H9 (cell line): ENCODE data around the gene TDP1. TPM values are rescaled to one million over a fixed set of nuclear protein-coding genes. Genes with fewer than 3 reads are reported as not detected.

Source experiments
- DNase-seq: peaks from one replicate; pipeline ENCODE4 v3.0.0-alpha.2; 2017
- H2AFZ ChIP-seq: one replicate; pipeline ENCODE4 v1.6.1; 2013; ENCODE audit warnings: mild to moderate bottlenecking, low read length, control low read depth, moderate library complexity
- H2AK5ac ChIP-seq: 2 replicates; pipeline ENCODE4 v1.6.1; 2013; ENCODE audit warnings: low read length, control low read depth, mixed read lengths; ENCODE audit not compliant: insufficient read length
- H2BK120ac ChIP-seq: one replicate; pipeline ENCODE4 v1.6.1; 2013; ENCODE audit warnings: low read depth, mild to moderate bottlenecking, low read length, control low read depth, inconsistent platforms; ENCODE audit not compliant: poor library complexity, severe bottlenecking
- H2BK12ac ChIP-seq: 2 replicates; pipeline ENCODE4 v1.6.1; 2013; ENCODE audit warnings: low read length, control low read depth, mixed read lengths, low read depth; ENCODE audit not compliant: insufficient read length
- H2BK15ac ChIP-seq: 2 replicates; pipeline ENCODE4 v1.6.1; 2013; ENCODE audit warnings: low read depth, low read length, control low read depth
- H2BK20ac ChIP-seq: one replicate; pipeline ENCODE4 v1.6.1; 2013; ENCODE audit warnings: low read depth, mild to moderate bottlenecking, low read length, control low read depth, inconsistent platforms; ENCODE audit not compliant: poor library complexity, severe bottlenecking
- H2BK5ac ChIP-seq: 2 replicates; pipeline ENCODE4 v1.6.1; 2013; ENCODE audit warnings: low read length, control low read depth, mixed read lengths; ENCODE audit not compliant: insufficient read length
- H3K14ac ChIP-seq: 2 replicates; pipeline ENCODE4 v1.6.1; 2013; ENCODE audit warnings: low read length, control low read depth; ENCODE audit not compliant: insufficient read depth
- H3K18ac ChIP-seq: 2 replicates; pipeline ENCODE4 v1.6.1; 2013; ENCODE audit warnings: low read depth, mild to moderate bottlenecking, mixed read lengths, low read length, control low read depth; ENCODE audit not compliant: insufficient read length
- H3K23ac ChIP-seq: 2 replicates; pipeline ENCODE4 v1.6.1; 2013; ENCODE audit warnings: low read length, control low read depth, mixed read lengths, low read depth; ENCODE audit not compliant: insufficient read length
- H3K23me2 ChIP-seq: 2 replicates; pipeline ENCODE4 v1.6.1; 2013; ENCODE audit warnings: low read depth, mild to moderate bottlenecking, mixed read lengths, low read length, control low read depth; ENCODE audit not compliant: insufficient read length, poor library complexity, severe bottlenecking
- H3K27ac ChIP-seq: 2 replicates; pipeline ENCODE4 v1.5.1; 2013; ENCODE audit warnings: low read length, control low read depth, mixed read lengths, low read depth; ENCODE audit not compliant: insufficient read length
- H3K27me3 ChIP-seq: 2 replicates; pipeline ENCODE4 v1.6.1; 2013; ENCODE audit warnings: low read length, control low read depth, inconsistent platforms; ENCODE audit not compliant: insufficient read depth
- H3K4ac ChIP-seq: 2 replicates; pipeline ENCODE4 v1.6.1; 2013; ENCODE audit warnings: low read depth, mild to moderate bottlenecking, control low read depth, inconsistent platforms, low read length, moderate library complexity
- H3K4me1 ChIP-seq: 2 replicates; pipeline ENCODE4 v1.6.1; 2013; ENCODE audit warnings: low read length, control low read depth, inconsistent platforms; ENCODE audit not compliant: insufficient read depth
- H3K4me2 ChIP-seq: 2 replicates; pipeline ENCODE4 v1.6.1; 2013; ENCODE audit warnings: low read length, control low read depth, mixed read lengths; ENCODE audit not compliant: insufficient read length, insufficient read depth
- H3K56ac ChIP-seq: 2 replicates; pipeline ENCODE4 v1.6.1; 2013; ENCODE audit warnings: low read depth, mild to moderate bottlenecking, mixed read lengths, low read length, control low read depth; ENCODE audit not compliant: insufficient read length
- H3K79me1 ChIP-seq: 2 replicates; pipeline ENCODE4 v1.6.1; 2013; ENCODE audit warnings: low read depth, mild to moderate bottlenecking, moderate library complexity, low read length, control low read depth, inconsistent platforms; ENCODE audit not compliant: insufficient read depth, poor library complexity, severe bottlenecking
- H3K79me2 ChIP-seq: 2 replicates; pipeline ENCODE4 v1.6.1; 2013; ENCODE audit warnings: low read length, control low read depth, inconsistent platforms; ENCODE audit not compliant: insufficient read depth
- H3K9ac ChIP-seq: 2 replicates; pipeline ENCODE4 v1.6.1; 2013; ENCODE audit warnings: low read length, control low read depth, mixed read lengths; ENCODE audit not compliant: insufficient read length; ENCODE audit errors: extremely low read depth
- H3K9me3 ChIP-seq: one replicate; pipeline ENCODE4 v1.6.1; 2013; ENCODE audit warnings: low read depth, low read length, inconsistent platforms; ENCODE audit not compliant: control insufficient read depth
- H3T11ph ChIP-seq: one replicate; pipeline ENCODE4 v1.6.1; 2013; ENCODE audit warnings: mild to moderate bottlenecking, low read length, control low read depth, inconsistent platforms
- H4K20me1 ChIP-seq: one replicate; pipeline ENCODE4 v1.6.1; 2013; ENCODE audit not compliant: control insufficient read depth, insufficient read length, insufficient read depth
- H4K5ac ChIP-seq: 2 replicates; pipeline ENCODE4 v1.6.1; 2013; ENCODE audit warnings: low read depth, mild to moderate bottlenecking, mixed read lengths, low read length, control low read depth; ENCODE audit not compliant: insufficient read length
- H4K8ac ChIP-seq: replicated peaks from 2 replicates; pipeline ENCODE4 v1.6.1; 2013; ENCODE audit warnings: low read length, control low read depth, mixed read lengths, low read depth; ENCODE audit not compliant: insufficient read length
- H4K91ac ChIP-seq: 2 replicates; pipeline ENCODE4 v1.6.1; 2013; ENCODE audit warnings: low read depth, mild to moderate bottlenecking, moderate library complexity, mixed read lengths, low read length, control low read depth; ENCODE audit not compliant: insufficient read length
- H3K27ac Mint-ChIP-seq, 3 experiments: 2 replicates in 2 of 3; 3 replicates in 1 of 3; pipeline ENCODE4 v1.8.0; 2020 to 2021; ENCODE audit warnings: mixed read lengths in 3 of 3, mild to moderate bottlenecking in 1 of 3, moderate library complexity in 1 of 3
- H3K27me3 Mint-ChIP-seq: 2 replicates; pipeline ENCODE4 v1.8.0; 2021; ENCODE audit warnings: low read depth, mild to moderate bottlenecking, moderate library complexity, mixed read lengths
- H3K36me3 Mint-ChIP-seq, 3 experiments: 2 replicates in 2 of 3; 3 replicates in 1 of 3; pipeline ENCODE4 v1.8.0; 2020 to 2021; ENCODE audit warnings: low read depth in 3 of 3, mixed read lengths in 3 of 3; ENCODE audit not compliant: insufficient read depth in 1 of 3
- H3K4me1 Mint-ChIP-seq, 2 experiments: 2 replicates each; pipeline ENCODE4 v1.8.0; 2020; ENCODE audit warnings: mixed read lengths in 2 of 2
- H3K4me3 Mint-ChIP-seq, 2 experiments: 2 replicates in 1 of 2; 3 replicates in 1 of 2; pipeline ENCODE4 v1.8.0; 2020 to 2021; ENCODE audit warnings: mild to moderate bottlenecking in 2 of 2, mixed read lengths in 2 of 2, moderate library complexity in 1 of 2
- H3K9me3 Mint-ChIP-seq, 2 experiments: 2 replicates in 1 of 2; 3 replicates in 1 of 2; pipeline ENCODE4 v1.8.0; 2020; ENCODE audit warnings: mild to moderate bottlenecking in 2 of 2, mixed read lengths in 2 of 2, moderate library complexity in 1 of 2
- WGBS: extraction: QIAGEN DNeasy Blood & Tissue Kit; methylation state at CpG from one replicate; pipeline ENCODE4 v1.1.7; 2013; ENCODE audit warnings: missing lambda C conversion rate, low lambda C conversion rate, mixed read lengths; ENCODE audit not compliant: insufficient read length; ENCODE audit errors: extremely low coverage; 5-methylcytosine and 5-hydroxymethylcytosine counted together
- total RNA-seq: library from RNA; stranded (reverse); gene quantifications from 2 replicates; pipeline ENCODE4 v1.2.1, GENCODE V29; 2021
- TF ChIP-seq, protein P1 (sequence below): fragments of 200-600 bp; sonication (generic); conservative IDR thresholded peaks from 3 replicates; pipeline ENCODE4 v1.8.0; 2021; ENCODE audit warnings: antibody characterized with exemption, mild to moderate bottlenecking

TDP1 gene
- total RNA-seq, 1 experiment from 2014 or later = 53.4 TPM

DNA sequence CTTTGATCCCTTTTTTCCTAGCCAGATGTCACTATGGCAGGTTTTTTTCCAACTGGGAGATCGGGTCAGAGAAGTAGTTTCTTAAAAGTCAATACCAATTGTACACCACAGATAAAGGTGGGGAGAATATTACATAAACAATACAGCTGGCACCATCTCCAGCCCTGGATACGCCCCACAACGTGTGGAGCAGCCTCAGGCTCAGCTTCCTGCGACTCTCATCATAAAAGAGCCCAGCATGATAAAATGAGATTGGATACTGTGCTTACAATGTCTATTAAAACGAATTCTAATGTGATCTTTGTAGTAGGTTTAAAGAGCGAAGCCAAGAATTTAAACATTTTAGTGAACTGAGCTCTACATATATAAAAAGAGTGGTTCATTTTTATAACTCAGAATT lies 22.7 kb upstream of the TDP1 start:
- Histone ChIP-seq H3K27me3 (no peaks in the 10 kb centered on the region), H2AK5ac (no peak overlapping the region), H3K56ac (no peak overlapping the region), H2AFZ (no peak overlapping the region), H3K23ac (no peak overlapping the region), H2BK20ac (no peak overlapping the region), H2BK12ac (no peak overlapping the region), H2BK5ac (no peak overlapping the region), H3K14ac (no peak overlapping the region), H2BK15ac (no peak overlapping the region), H4K91ac (no peak overlapping the region), H4K5ac (no peak overlapping the region), H3T11ph (no peak overlapping the region), H3K4ac (no peak overlapping the region), H3K9me3 (no peaks in the 10 kb centered on the region), H4K8ac (no peak overlapping the region), H4K20me1 (no peaks in the 10 kb centered on the region), H3K4me2 (no peak overlapping the region), H3K18ac (no peak overlapping the region), H3K27ac (no peak overlapping the region), H3K79me2 (no peaks in the 10 kb centered on the region), H3K4me1 (no peaks in the 10 kb centered on the region), H3K79me1 (no peaks in the 10 kb centered on the region), H3K23me2 (no peaks in the 10 kb centered on the region), H3K9ac (no peak overlapping the region), H2BK120ac (no peak overlapping the region)
- no peaks in the 10 kb centered on the region for H3K9me3 Mint-ChIP-seq
- peaks cover 0 to 3% (median 0%) of the 10 kb centered on the region in 3 experiments; a peak in 1 of 7 replicates for H3K36me3 Mint-ChIP-seq
- H3K27me3 Mint-ChIP-seq = no peaks in the 10 kb centered on the region
- H3K4me1 Mint-ChIP-seq = peaks cover 0 to 8% of the 10 kb centered on the region in 2 experiments; a peak in 3 of 4 replicates
- H3K27ac Mint-ChIP-seq = no peak overlapping the region
- TF ChIP-seq, protein P1, sequence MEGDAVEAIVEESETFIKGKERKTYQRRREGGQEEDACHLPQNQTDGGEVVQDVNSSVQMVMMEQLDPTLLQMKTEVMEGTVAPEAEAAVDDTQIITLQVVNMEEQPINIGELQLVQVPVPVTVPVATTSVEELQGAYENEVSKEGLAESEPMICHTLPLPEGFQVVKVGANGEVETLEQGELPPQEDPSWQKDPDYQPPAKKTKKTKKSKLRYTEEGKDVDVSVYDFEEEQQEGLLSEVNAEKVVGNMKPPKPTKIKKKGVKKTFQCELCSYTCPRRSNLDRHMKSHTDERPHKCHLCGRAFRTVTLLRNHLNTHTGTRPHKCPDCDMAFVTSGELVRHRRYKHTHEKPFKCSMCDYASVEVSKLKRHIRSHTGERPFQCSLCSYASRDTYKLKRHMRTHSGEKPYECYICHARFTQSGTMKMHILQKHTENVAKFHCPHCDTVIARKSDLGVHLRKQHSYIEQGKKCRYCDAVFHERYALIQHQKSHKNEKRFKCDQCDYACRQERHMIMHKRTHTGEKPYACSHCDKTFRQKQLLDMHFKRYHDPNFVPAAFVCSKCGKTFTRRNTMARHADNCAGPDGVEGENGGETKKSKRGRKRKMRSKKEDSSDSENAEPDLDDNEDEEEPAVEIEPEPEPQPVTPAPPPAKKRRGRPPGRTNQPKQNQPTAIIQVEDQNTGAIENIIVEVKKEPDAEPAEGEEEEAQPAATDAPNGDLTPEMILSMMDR = no peak
- WGBS = no CpG with 5 or more reads among the region's 6 CpGs
- H3K4me3 Mint-ChIP-seq = no peak overlapping the region
- DNase-seq = no peak
